Pons (tissue), 1 donor: ENCODE measurements around the gene SLC49A4.
A peak's percentile ranks its signal among the peaks of the same experiment; 100 is the strongest.
"Not testable (repeated sequence)": the region's sequence is repeated elsewhere in the genome, so short reads cannot be mapped to it uniquely, and the experiment has no call there.

Experiments
- DNase-seq: peaks from one replicate; pipeline ENCODE4 v3.0.0-alpha.2; 2016; ENCODE audit warnings: low spot score

SLC49A4 gene, protein sequence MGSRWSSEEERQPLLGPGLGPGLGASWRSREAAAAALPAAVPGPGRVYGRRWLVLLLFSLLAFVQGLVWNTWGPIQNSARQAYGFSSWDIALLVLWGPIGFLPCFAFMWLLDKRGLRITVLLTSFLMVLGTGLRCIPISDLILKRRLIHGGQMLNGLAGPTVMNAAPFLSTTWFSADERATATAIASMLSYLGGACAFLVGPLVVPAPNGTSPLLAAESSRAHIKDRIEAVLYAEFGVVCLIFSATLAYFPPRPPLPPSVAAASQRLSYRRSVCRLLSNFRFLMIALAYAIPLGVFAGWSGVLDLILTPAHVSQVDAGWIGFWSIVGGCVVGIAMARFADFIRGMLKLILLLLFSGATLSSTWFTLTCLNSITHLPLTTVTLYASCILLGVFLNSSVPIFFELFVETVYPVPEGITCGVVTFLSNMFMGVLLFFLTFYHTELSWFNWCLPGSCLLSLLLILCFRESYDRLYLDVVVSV

DNA sequence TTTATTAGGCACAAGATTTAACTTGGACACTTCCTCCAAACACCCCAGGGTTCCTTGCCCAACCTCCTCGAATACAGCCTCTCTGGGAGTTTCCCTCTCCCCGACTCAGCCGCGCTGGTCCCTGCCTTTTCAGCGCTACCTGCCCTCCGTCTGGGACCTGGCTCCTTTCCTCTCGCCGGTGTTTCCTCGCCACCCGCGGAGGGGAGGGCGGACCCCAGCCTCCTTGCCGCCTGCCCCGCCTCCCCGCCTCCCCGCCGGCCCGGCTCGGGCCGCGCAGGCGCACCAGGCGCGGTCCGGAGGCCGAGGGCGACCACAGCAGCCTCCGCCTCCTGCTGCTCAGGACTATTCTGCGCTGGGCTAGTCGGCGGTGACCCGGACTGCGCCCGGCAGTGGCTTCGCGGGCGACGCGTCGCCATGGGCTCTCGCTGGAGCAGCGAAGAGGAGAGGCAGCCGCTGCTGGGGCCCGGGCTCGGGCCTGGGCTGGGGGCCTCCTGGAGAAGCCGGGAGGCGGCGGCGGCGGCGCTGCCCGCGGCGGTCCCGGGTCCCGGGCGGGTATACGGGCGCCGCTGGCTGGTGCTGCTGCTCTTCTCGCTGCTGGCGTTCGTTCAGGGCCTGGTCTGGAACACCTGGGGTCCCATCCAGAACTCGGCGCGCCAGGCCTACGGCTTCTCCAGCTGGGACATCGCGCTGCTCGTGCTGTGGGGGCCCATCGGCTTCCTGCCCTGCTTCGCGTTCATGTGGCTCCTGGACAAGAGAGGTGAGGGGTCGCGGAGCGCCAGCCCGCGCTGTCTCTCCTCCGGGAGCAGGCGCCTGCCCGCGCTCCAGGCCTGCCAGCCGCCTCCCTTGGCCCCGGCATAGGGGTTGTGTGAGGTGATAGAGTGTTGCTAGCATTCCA lies at the start of gene SLC49A4:
TSS of gene SLC49A4 (plus strand) at position 291 of the 895 bp plus-strand sequence. CDS start at position 415, 124 bp downstream.
- DNase-seq: peak; percentile 67

DNA sequence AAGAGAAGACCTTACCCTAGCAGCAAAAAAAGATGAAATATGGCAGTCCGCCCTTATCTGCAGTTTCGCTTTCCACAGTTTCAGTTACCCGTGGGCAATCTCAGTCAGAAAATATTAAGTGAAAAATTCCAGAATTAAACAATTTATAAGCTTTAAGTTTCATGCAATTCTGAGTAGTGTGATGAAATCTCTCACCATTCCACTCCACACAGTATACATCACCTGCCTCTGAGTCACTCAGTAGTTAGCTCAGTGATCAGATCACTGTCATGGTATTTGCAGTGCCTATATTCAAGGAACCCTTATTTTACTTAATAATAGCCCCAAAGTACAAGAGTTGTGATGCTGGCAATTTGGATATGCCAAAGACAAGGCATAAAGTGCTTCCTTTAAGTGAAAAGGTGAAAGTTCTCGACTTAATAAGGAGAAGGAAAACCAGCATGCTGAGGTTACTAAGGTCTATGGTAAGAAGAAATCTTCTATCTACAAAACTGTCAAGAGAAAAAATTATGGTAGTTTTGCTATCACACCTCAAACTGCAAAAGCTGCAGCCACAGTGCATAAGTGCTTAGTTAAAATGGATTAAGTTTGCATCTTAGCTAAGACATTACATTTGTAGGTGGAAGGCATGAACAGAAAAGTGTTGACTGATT lies 49.4 kb upstream of the SLC49A4 start:
- no peak for DNase-seq

DNA sequence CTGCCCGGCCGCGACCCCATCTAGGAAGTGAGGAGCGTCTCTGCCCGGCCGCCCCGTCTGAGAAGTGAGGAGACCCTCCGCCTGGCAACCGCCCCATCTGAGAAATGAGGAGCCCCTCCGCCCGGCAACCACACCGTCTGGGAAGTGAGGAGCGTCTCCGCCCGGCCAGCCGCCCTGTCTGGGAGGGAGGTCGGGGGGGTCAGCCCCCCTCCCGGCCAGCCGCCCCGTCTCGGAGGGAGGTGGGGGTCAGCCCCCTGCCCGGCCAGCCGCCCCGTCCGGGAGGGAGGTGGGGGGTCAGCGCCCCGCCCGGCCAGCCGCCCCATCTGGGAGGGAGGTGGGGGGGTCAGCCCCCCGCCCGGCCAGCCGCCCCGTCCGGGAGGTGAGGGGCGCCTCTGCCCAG lies 47.6 kb upstream of the SLC49A4 start:
- not testable (repeated sequence) for DNase-seq

DNA sequence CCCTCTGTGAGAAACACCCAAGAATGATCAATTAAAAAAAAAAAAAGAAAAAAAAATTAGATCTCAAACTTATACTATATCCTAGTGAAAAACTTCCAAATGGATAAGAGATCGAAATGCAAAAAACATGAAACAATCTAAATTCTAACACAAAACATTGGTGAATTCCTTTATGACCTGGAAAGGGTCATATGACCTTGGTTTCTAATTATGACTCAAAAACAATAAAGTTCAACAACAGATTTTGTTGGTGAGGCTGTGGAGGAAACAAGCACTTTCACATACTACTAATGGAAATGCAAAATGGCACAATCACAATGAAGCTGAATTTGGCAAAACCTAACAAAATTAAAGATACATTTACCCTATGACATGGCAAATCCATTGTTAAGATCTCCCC lies 46.5 kb upstream of the SLC49A4 start:
- DNase-seq: no peak

DNA sequence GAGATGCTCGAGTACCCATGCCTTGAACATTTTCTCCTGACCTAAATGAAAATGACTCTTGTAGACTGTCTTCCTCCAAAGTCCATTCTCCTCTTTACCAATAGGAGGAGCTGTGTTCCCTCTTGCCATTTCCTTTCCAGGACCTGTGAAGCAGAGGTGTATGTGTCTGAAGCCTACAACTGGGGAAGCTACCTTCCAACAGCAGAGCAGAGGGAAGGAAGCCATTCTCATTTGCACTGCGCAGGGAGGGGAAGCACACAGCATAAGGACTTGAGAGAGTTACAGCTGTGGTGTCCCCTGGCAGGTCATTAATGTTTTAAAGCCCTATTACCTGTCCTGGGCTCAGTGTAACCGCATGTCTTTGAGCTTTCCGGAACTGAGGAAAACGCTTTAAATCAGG lies 39.9 kb upstream of the SLC49A4 start:
- DNase-seq: peak; percentile 28

DNA sequence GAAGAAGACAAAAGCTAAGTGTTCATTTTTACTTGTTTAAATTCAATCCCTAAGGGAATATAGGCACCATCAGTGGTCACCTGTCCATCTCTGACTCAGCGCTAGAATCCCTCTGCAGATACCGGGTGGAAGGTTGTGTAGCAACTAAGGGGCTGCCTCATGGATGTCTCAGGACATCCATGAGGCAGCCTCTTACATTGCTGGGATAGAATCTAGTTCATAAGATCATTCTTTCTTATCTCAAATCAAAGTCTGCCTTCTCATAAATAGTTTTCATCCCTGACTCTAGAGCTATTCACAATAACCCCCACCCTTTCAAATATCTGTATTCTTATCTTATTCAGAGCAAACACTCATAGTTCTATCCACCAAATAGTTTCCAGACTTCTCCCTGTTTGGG lies 39.4 kb upstream of the SLC49A4 start:
- no peak for DNase-seq

DNA sequence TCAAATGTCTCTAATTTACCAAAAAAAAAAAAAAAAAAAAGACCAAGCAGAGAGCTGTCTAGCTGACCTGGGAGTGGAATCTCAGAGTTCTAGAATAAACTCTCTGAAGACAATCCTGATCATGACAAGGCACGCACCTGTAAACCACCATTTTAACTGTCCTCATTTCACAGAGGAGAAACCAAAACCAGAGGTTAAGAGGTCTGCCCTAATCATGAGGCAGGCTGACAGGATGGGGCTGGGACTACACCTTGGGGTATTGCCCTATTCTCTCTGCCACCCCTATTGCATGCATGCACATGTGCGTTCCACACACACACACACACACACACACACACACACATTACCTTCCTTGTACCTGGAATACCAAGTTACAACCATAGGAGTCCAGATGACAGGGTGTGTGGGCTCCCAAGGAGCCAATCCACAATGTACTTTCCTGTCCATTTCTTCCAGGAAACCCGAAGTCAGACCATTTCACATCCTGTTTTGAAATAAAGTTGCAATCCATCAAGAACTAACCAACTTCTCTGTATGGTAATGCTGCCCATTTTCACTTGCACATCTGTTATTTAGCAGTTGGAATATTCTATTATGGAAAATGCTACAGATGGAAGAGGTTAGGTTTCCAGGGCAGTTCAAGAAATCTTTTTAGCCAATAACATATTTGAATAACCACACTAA lies 35.9 kb upstream of the SLC49A4 start:
- DNase-seq: peak; percentile 20

DNA sequence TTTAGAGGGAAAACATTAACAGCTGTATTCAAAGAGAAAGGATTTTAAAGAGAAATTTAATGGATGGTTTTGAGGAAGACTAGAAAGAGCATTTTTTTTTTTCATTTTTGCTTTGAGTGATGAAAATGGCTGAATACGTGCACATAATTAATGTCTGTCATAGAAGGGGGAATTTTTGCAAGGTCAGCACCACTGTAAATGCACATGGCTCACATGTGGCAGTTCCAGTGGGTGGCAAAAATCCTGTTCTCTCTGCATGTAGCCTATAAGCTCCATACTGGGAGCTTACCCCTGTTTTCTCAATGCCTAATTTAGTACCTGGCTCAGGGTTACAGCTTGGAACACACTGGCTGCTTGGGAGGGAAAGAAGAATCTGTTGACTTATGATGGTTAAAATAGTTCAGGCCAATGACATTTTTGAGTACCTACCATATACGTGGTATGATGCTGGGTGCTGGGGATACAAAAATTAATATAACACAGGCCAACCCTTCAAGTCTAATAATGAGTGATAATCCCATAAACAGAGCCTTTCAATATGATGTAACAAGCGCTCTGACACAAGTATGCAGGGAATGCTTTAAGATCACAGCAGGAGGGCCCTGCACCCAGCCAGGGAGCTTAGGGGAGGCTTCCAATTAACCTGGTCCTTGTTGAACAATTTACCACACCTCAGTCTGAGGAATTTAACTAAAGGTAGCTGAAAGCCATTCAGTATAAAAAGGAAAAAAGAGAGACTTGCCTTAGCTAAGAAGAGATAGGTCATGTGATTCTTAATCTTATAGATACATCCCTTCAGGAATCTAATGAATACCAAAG lies 34.2 kb upstream of the SLC49A4 start:
- DNase-seq: no peak

DNA sequence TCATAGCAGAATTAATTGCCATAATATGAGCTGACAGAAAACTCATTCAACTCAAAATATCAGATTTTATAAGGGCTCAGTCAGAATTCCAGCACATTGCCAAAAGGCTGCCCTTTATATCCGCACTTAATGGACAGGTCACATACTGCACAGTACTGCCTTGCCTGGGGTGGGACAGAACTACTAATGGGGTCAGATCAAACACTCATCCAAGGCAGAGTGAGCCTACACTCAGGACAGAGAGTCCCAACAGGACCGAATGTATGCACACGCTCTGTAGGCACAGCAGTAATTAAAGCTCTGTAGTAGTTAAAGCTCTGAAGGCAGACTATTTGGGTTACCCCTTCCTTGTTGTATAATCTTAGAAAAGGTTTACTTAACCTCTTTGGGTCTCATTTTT lies 28.4 kb upstream of the SLC49A4 start:
- DNase-seq: no peak

DNA sequence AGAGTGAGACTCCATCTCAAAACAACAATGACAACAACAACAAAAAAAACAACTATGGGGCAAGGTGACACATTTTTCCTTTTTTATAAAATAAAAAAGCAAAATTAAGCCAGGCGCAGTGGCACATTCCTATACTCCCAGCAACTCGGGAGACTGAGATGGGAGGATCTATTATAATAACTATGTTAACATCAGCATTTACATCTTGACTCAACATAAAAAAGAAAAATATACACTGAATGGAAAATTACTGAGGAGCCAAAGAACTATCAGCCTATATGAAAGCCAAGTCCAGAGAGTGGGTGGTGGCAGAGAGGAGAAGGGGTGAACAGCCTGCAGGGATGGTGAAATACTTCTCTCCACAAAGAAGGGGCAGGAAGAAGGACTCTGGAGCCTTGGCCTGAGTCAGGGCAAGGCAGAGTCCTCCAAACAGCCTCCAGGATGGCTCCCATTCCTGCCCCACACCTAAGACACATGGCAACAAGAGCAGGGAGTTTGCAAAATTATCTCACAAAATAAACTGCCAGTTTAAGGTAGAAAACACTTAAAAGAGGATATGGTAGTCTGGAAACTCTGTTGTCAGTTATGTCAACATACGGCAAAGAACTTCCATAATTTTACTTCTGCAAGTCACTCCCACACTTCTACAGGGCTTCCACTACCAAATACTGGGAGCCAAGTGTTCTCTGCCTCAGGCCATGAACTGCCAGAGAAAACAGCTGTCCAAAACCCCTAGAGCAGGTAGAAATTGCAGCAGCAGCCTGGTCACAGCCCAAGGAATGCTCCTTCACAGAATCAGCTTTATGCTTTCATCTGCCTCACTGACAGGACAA lies 27.1 kb upstream of the SLC49A4 start:
- no peak for DNase-seq

DNA sequence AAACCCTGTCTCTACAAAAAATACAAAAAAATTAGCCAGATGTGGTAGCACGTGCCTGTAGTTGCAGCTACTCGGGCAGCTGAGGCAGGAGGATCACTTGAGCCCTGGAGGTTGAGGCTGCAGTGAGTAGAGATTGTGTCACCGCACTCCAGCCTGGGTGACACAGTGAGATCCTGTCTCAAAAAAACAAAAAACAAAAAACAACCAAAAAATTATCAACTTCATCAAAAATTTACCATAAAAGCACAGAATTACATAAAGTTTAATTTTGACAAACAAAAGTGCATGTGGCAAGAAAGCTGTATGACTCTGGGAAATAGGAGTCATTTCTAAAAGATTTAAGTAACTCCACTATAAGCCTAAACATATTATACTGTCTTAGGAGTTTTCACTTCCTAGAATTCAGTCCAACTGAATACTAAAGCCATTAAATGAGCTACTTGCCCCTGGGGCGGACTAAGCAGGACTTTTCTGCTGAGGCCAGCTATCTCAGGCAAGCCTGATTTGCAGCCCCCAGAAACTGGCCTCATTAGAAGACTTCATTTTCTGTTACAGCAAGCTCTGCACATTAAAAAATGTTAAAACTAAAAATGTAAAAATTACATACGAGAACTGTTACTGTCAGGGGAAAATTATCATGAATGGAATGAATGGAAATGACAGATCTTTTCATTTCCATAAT lies 24.2 kb upstream of the SLC49A4 start:
- DNase-seq: peak; percentile 29

DNA sequence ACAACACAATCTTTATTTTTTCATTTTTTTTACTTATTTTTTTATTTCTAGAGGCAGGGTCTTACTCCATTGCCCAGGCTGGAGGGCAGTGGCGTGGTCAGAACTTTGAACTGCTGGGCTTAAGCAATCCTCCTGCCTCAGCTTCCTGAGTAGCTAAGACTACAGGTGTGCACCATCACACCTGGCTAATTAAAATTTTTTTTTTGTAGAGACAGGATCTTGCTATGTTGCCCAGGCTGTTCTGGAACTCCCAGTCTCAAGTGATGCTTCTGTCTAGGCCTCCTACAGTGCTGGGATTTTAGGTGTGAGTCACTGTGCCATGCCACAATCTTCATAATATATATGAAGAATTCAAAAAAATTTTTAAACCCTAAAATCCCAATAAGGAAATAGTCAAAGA lies 22.0 kb upstream of the SLC49A4 start:
- no peak for DNase-seq

DNA sequence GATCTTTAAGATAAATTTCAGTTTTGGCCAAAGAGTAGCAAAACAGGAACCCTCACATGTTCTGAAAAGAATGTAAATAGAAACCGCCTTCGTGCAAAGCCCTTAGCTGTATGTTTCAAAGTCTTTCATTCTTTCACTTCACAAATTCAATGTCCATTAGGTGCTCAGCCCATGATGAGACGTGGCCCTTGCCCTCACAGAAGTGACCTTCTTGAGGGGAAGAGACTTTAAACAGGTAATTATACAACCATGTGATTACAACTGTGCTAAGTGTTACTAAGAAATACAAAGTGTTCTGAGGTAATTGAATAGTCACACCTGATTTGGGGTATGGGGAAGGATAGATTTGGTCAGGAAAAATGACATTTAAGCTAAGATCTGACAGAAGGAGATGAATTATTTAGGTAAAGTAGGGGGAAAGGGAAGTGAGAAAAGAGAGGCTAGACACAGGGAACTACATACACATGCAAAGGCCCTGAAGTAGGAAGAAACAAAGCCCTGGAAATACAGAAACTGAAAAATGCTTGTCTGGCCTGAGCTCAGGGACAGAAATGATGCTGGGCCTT lies 20.8 kb upstream of the SLC49A4 start:
- peak; percentile 47 for DNase-seq

DNA sequence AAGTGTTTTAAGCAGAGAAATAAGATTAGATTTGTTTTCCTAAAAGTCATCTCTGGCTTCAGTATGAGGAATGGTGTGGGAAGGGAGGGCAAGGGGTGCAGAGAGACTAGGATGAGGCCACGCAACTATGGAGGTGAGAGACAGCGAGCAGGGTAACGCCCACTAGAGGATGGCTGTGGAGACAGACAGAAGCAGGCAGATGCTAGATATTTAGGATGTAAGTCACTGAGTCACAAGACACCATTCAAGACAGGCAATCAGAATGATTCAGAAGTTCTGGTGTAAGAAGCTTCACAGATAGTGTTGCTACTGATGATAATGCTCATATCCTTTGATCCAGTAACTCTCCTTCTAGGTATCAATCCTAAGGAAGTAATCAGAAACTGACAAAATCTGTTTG lies 20.3 kb upstream of the SLC49A4 start:
- DNase-seq: no peak

DNA sequence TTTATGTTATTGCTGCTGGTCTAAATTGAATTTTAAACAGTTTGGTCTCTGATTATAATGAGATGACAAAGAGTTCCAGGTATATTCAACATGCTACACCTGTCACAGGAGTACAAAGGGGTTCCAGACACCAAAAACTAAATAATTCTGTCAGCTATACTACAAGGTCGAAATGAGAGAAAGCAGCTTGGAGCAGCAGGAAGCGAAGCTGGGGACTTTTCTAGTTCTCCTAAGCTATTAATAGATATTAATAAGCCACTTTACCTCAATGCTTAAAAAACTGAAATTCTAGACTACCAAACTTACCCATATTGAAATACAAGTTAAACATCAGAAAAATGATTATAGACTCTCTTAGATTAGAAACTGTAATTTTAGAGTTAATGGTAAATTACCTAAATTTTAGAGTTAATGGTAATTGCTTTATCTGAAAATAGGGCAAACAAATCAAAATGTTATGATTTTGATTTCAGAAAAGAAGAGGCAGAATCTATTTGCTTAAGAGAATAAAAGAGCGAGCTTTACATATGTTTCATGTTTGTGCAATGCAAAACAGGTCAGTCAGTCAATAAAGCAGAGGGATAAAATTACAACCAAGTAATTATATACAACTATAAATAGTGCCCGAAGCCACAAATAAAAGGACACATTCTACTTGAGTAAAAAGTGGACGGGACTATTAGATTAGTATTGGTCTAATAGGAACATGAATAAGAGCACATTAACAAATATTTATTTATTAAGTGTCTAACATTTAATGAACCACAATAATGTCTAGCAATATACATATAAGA lies 18.0 kb upstream of the SLC49A4 start:
- DNase-seq: no peak

DNA sequence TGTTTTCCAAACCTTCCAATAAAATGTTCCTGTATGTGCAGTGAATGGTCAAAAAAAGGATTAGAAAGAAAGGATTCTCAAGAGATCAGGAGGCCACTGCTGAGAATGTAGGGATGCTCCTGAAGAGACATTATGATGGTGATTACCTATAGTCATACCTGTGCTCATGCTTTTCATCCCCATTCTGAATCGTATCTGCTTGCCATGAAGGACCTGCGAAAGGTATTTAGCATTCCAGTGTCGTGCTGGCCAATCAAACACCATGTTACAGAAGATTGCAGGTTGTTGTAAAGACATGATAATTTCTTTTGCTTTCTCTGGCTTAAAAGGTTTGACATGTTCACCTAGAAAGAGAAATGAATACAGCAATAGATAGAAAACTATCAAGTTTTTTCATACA lies 17.3 kb upstream of the SLC49A4 start:
- no peak for DNase-seq

DNA sequence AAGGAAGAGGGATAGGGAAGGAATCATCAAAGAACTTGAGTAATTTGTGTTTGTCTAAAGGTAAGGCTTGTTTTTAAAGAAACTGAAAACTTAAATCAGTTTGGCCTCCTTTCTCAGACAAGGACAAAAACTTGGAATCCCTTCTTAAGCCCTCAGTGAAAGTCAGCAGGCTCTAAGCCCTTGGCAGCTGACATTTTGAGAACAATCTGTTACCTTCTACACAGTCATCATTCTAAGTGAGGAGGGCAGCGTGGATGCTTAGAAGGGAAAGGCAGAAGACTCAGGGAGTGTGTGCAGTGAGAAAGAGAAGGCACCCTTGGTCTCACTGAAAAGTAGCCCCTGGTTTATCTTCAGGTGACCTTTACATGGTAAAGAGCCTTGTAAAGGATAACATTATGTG lies 12.1 kb upstream of the SLC49A4 start:
- DNase-seq: peak; percentile 34

DNA sequence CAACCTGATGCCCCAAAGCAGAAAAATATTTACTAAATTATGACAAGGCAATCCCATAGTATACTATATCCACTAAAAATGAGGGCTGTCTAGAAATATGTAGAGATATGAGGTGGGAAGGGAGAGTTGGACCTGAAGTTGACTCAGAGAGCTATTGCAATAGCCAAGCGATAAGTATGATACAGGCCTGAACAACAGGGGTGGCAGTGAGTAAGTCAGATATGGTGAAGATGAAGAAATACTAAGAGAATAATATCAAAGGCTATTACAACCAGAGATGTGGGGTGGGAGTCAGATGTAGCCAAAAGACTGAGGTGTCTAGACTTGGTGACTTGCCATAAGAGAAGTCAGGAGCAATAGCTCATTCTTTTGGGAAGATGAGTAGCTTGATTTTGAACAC lies 10.4 kb upstream of the SLC49A4 start:
- no peak for DNase-seq
